Uterus (tissue), 2 donors: ENCODE measurements around the gene WT1.

Experiments
- POLR2A ChIP-seq, 2 donors: fragments of 450-650 bp; IDR thresholded peaks; one replicate each; pipeline ENCODE4 v1.6.1; 2016; ENCODE audit warnings: antibody characterized with exemption in 2 of 2, mild to moderate bottlenecking in 1 of 2, moderate library complexity in 1 of 2
- TF ChIP-seq, protein P1 (sequence below), 4 experiments: fragments of 200-600 bp in 2 of 4; fragments of 450-650 bp in 2 of 4; sonication (generic) in 2 of 4; IDR thresholded peaks; one replicate each; pipeline ENCODE4 v1.5.1; 2016 to 2019; ENCODE audit warnings: antibody characterized with exemption in 4 of 4, mild to moderate bottlenecking in 2 of 4, moderate library complexity in 1 of 4

DNA sequence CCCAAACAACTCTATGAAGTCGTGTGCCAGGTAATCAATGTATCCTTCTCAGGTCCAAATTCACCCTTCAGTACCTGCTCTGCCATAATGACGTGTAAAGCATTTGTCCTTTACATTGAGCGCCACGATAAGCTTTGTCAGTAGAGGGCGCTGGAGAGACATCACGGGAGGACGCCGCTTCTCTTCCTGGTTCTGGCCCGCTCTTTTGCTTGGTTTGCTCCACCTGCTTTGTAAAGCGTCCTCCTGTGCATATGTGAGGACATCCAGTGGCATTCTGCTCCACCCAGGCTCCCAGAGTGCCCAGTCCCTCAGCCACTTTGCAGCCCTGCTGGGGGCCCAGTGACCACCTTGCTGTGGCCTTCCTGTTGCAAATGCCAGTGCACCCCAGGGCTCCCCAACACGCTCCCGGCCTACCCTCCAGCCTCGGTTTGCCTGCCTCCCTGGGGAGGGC, 61.1 kb downstream of the WT1 start:
- TF ChIP-seq, protein P1, sequence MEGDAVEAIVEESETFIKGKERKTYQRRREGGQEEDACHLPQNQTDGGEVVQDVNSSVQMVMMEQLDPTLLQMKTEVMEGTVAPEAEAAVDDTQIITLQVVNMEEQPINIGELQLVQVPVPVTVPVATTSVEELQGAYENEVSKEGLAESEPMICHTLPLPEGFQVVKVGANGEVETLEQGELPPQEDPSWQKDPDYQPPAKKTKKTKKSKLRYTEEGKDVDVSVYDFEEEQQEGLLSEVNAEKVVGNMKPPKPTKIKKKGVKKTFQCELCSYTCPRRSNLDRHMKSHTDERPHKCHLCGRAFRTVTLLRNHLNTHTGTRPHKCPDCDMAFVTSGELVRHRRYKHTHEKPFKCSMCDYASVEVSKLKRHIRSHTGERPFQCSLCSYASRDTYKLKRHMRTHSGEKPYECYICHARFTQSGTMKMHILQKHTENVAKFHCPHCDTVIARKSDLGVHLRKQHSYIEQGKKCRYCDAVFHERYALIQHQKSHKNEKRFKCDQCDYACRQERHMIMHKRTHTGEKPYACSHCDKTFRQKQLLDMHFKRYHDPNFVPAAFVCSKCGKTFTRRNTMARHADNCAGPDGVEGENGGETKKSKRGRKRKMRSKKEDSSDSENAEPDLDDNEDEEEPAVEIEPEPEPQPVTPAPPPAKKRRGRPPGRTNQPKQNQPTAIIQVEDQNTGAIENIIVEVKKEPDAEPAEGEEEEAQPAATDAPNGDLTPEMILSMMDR (IDR thresholded peaks at IDR 0.05): peak in 3 of 4 experiments; percentile 24 to 39 (median 31)
- no peak for TF ChIP-seq POLR2A (IDR thresholded peaks at IDR 0.05)
